HG03378 (cell line): ENCODE measurements around the gene RPGRIP1.
"Not testable (repeated sequence)": the region's sequence is repeated elsewhere in the genome, so short reads cannot be mapped to it uniquely, and the experiment has no call there.

Experiments used
- ATAC-seq: cut with Tn5 transposase; IDR thresholded peaks from one replicate; pipeline ENCODE4 v1.9.1; 2021; ENCODE audit warnings: mild to moderate bottlenecking, moderate library complexity; ENCODE audit not compliant: unreplicated experiment

Gene RPGRIP1

GRCh38 chr14:21258005-21258888 lies 21.6 kb upstream of the RPGRIP1 start:
- no peak for ATAC-seq

GRCh38 chr14:21258889-21259787 lies 20.7 kb upstream of the RPGRIP1 start:
- no peak for ATAC-seq

- ATAC-seq: no peak
Measured at GRCh38 chr14:21261824-21262223, 18.1 kb upstream of the RPGRIP1 start.

GRCh38 chr14:21262410-21262809 lies 17.5 kb upstream of the RPGRIP1 start:
- no peak for ATAC-seq

GRCh38 chr14:21263284-21264024 lies 16.4 kb upstream of the RPGRIP1 start:
- ATAC-seq: no peak

GRCh38 chr14:21264025-21264801 lies 15.7 kb upstream of the RPGRIP1 start:
- ATAC-seq: peak; percentile 80

GRCh38 chr14:21267431-21267845 lies 12.4 kb upstream of the RPGRIP1 start:
- ATAC-seq: no peak

GRCh38 chr14:21267886-21268616 lies 11.8 kb upstream of the RPGRIP1 start:
- ATAC-seq: no peak

- ATAC-seq: no peak
Measured at GRCh38 chr14:21268617-21269251, 11.1 kb upstream of the RPGRIP1 start.

- peak; percentile 91 for ATAC-seq
Measured at GRCh38 chr14:21269252-21270046, 10.4 kb upstream of the RPGRIP1 start, which contains the start of gene HNRNPC. Gene HNRNPC, minus strand, starts transcription at chr14:21269442. Its CDS starts 35,249 bp downstream, at chr14:21234193.

- not testable (repeated sequence) for ATAC-seq
Measured at GRCh38 chr14:21272661-21273060, 7.2 kb upstream of the RPGRIP1 start.

GRCh38 chr14:21275261-21275858 lies 4.5 kb upstream of the RPGRIP1 start:
- no peak for ATAC-seq

GRCh38 chr14:21278632-21279031 lies 1.3 kb upstream of the RPGRIP1 start:
- no peak for ATAC-seq

- ATAC-seq: not testable (repeated sequence)
Measured at GRCh38 chr14:21281917-21282316, 2.0 kb downstream of the RPGRIP1 start.

- not testable (repeated sequence) for ATAC-seq
Measured at GRCh38 chr14:21286516-21286915, 6.6 kb downstream of the RPGRIP1 start.

GRCh38 chr14:21287168-21287567 lies 7.3 kb downstream of the RPGRIP1 start:
- ATAC-seq: no peak

GRCh38 chr14:21294026-21294425 lies 14.1 kb downstream of the RPGRIP1 start:
- ATAC-seq: not testable (repeated sequence)

GRCh38 chr14:21298358-21298757 lies 18.5 kb downstream of the RPGRIP1 start:
- no peak for ATAC-seq
